ENCODE measurements around the gene TAAR6.
"Not testable (repeated sequence)": the region's sequence is repeated elsewhere in the genome, so short reads cannot be mapped to it uniquely, and the experiment has no call there.

The TAAR6 gene

DNA sequence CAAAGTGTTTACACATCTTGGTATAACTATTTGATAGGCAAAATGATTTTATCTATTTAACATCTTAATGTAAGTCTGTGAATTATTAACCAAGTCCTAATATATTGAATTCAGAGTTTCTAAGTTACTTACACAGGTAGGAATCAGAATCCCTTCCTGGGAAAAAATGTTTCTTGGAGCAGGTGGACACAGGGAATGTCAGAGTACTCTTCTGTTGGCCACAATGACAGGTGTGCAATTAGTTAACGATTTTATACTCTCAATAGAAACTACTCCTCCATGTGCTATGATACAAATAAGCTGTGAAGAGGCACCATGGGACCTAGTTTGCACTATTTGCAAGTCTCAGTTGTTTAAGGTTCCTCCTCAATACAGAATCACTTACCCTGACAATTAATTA lies 20.2 kb downstream of the TAAR6 start:
- no peak for DNase-seq

DNA sequence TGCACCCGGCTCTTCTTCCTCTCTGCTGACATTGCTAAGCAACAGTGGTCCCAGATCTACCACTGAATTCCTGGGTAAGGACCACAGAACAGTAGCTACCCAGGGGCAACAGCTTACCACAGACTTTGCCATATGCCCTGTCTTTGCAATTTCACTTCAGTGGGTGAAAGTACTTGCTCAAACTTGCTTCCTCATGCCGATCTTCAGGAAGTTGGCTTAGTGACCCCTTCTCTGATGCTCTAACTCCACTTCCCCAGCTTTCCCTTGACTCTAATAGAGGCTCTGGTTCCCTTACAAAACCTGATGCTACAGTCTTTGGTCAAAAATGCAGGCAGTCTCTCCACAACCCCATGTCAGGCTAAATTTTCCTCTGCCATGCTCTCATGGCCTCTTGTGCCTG lies 22.7 kb downstream of the TAAR6 start:
- no peak for DNase-seq

DNA sequence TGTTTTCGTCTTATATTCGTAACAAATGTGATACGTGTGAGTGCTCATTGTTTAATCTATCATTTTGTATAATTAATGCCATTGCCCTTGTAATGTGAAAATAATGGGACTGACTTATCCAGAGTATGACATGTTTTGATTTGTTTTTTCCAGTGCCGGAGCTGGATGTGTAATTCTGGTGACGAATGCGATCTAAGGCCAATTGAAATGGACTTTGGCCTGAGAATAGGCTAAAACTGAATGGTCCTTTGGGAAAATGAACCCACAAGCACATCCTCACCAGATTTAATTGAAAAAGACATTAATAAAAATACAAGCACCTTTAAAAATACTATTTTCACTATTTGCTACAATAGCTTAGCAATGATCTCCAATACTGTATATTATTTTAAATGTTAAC lies 26.1 kb downstream of the TAAR6 start:
- DNase-seq, result no peak

DNA sequence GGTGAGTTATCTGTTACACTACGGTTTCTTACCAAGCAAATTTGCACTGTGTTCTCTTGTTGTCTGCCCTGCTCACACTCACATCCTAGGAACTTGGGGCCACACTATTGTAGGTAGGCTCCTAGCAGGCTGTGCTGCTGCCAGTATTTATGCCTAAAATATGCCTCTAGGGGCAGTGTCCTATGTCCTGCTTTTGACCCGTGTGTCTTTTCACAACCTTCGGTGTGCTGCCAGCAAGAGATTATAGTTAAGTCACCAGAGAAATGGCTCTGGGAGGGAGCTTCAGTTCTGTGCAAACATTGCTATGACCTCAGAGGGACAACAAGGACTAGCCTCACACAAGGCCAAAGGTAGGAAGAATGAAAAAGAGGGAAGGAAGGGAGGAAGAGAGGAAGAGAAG lies 28.4 kb downstream of the TAAR6 start:
- no peak for DNase-seq

DNA sequence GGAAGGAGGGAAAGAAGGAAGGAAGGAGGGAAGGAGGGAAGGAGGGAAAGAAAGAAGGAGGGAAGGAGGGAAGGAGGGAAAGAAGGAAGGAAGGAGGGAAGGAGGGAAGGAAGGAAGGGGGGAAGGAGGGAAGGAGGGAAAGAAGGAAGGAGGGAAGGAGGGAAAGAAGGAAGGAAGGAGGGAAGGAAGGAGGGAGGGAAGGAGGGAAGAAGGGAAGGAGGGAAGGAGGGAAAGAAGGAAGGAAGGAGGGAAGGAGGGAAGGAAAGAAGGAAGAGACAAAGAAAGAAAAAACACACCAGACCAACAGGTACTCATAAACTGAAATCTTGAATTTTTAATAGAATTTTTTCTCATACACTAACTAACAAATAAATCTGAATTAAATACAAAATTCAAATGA lies 30.8 kb downstream of the TAAR6 start:
- not testable (repeated sequence) for DNase-seq

DNA sequence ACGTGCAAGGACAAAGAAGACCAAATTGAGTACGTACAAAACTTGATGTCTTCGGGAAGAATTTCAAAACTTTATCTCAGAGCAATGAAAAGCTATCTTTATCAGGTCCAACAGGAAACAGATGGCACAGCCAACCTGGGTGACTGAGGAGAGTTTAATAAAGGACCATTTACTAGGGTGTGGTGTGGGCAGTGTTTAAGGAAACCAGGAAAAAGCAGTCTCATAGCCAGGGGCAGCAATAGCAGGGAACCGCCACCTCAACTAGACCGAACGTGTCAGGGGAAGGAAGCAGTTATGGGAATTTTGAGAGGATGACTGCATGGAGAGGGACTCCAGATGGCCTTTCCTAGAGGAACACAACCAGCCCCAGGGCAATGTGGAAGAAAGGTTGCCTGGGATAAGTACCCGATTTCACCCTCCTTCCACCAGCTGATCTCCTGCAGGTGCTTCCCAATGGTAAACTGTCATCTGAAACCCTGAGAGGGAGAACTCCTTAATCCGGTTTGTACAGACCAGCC lies 34.6 kb downstream of the TAAR6 start:
- no peak for DNase-seq

DNA sequence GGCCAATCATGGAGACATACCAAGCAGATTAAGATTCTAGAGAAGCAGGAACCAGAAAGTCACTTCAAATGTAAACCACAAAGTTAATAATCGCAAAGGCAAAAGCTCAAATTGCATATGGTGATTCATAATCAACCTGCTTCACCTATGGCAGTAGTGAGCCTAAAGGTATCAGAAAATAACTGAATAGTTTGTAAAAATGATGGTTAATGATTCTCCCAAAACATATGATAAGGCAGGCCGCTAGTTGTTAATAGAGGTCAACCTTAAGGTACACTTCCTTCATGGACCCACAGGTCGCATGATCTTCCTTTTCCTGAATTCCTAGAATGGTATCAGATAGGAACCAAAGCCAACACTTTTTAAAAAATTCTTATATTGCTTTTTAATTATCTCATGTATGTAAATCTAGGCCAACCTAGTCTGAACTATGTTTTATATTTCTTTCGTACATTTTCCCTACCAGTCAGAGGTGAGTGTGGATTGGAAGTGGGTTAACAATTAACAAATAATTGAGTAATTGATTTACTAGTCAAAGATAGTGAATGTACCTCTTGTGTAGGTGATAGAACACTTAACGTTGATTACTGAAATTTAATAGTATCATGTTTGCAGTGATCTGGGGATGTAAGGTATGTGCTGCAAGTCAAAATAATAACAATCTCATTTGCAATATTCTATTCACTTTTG lies 37.6 kb downstream of the TAAR6 start:
- no peak for DNase-seq

DNA sequence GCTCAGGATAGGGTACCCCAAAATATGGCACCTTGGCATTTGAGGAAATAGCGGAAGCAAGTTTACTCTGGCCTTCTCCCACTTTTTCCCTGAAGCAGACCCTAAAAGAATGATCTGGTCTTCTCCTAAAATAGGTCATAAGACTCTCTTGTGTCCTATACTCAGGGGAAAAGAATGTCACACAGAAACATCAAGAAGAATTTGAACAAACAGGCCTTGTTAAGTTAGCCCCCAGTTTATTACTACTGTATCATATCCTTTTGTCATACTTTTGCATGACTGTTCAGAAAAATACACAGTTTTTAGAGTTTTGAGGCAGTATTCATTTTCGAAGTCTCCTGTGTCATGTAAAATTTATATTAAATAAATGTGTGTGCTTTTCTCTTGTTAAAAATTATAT lies 41.5 kb downstream of the TAAR6 start:
- DNase-seq, result no peak

DNA sequence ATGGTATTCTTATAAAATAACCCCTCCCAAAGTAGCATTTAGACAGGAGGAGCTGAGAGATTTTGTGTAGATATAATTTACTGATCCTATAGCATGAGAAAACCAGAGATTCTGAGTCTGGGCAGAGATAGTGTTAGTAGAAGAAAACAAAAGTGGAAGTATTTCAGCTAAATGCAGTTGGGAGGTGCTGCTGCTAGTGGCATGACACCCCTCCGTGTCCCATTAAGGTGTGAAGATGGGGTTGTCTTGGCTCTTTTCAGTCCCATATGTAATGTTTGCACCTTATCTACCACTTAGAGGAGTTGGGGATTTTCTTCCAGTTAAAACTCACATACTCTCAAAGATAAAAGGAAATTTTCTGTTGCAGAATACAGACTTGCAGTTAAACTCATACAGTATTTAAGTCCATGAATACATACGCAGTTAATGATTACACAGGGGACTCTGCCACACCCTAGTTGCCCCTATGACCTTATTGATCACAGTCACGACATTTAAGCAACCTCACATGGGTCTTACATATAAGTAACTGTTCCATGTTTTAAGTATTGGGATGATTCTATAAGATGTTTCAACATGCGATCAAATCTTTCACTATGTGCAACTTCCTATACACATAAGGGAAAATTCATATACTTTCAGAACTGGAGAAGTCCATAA lies 42.5 kb downstream of the TAAR6 start:
- DNase-seq, result no peak

DNA sequence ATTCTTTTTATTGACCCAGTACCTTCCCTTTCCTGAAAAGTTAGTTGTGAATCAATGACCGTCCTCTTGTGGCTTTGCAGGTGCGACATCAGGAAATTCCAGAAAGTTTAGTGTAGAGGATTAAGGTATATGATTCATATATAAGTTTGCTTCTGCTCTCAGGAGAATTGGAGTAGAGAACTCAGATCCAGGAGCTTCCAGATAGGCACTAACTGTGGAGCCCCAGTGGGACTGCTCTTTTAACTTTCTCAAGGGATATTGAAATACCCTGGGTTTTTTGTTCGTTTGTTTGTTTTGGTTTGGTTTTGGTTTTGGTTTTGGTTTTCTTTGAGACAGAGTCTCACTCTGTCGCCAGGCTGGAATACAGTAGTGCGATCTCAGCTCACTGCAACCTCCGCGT lies 44.4 kb downstream of the TAAR6 start:
- DNase-seq, result no peak

DNA sequence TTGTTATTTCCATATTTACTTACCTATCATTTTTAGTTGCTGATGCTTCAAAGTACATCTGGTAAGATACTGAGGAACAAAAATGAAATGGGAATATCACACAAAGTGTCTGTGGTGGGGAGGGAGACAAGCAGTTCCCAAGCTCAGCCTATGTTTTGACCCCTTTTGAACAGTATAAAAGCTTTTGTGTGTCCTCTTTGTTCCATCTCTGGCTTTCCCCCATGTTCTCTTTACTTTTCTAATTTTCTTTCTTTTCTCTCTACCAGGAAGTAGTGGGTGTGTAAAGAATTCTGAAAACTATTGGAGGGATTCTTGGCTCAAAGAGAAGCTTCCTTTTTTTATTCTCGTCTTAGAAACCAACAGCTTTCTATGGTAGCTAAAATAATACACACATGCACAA lies 46.6 kb downstream of the TAAR6 start:
- no peak for DNase-seq
